Prostate gland (tissue), 2 donors: ENCODE measurements around the gene DUS1L.

Experiments
- CTCF ChIP-seq, 4 experiments: fragments of 200-600 bp in 2 of 4; fragments of 450-650 bp in 2 of 4; sonication (generic) in 2 of 4; IDR thresholded peaks; 1 replicate in 3 of 4; 2 replicates in 1 of 4; pipeline ENCODE4 v1.5.1; 2016 to 2019; ENCODE audit warnings: antibody characterized with exemption in 4 of 4, mild to moderate bottlenecking in 2 of 4, moderate library complexity in 2 of 4
- POLR2AphosphoS5 ChIP-seq: sonication (generic); formaldehyde crosslinking; IDR thresholded peaks from one replicate; pipeline ENCODE4 v1.6.1; 2017; ENCODE audit warnings: antibody characterized with exemption

- TF ChIP-seq CTCF (IDR thresholded peaks at IDR 0.05) (no peak), POLR2AphosphoS5 (no peak)
These were observed 51.2 kb downstream of the DUS1L start for GRCh38 chr17:82014432-82014831.
